IPS-18a (cell line): ENCODE measurements around the gene PTPRG.

Experiments used
- H3K27ac ChIP-seq: one replicate; pipeline ENCODE4 v1.5.1; 2013; ENCODE audit warnings: low read length
- H3K27me3 ChIP-seq: one replicate; pipeline ENCODE4 v1.6.1; 2013; ENCODE audit warnings: mild to moderate bottlenecking, low read length; ENCODE audit not compliant: control insufficient read depth, insufficient read depth
- H3K36me3 ChIP-seq: one replicate; pipeline ENCODE4 v1.6.1; 2013; ENCODE audit warnings: low read depth, low read length; ENCODE audit not compliant: control insufficient read depth
- H3K4me1 ChIP-seq: one replicate; pipeline ENCODE4 v1.6.1; 2013; ENCODE audit warnings: low read depth, low read length; ENCODE audit not compliant: control insufficient read depth
- H3K4me3 ChIP-seq: one replicate; pipeline ENCODE4 v1.5.1; 2013; ENCODE audit warnings: low read length
- H3K9ac ChIP-seq: one replicate; pipeline ENCODE4 v1.6.1; 2013; ENCODE audit warnings: mild to moderate bottlenecking, low read length, moderate library complexity
- H3K9me3 ChIP-seq: one replicate; pipeline ENCODE4 v1.6.1; 2013; ENCODE audit warnings: low read depth, low read length; ENCODE audit not compliant: control insufficient read depth

The PTPRG gene

GRCh38 chr3:61577760-61578159, 16.4 kb downstream of the PTPRG start:
- H3K9ac ChIP-seq: no peak overlapping the region
- H3K4me1 ChIP-seq: peaks cover 46% of the 10 kb centered on the region
- H3K27ac ChIP-seq: no peak overlapping the region
- H3K36me3 ChIP-seq: no peaks in the 10 kb centered on the region
- no peaks in the 10 kb centered on the region for H3K27me3 ChIP-seq
- no peaks in the 10 kb centered on the region for H3K9me3 ChIP-seq
- H3K4me3 ChIP-seq: no peak overlapping the region

- H3K4me3 ChIP-seq: no peak overlapping the region
- H3K9me3 ChIP-seq: no peaks in the 10 kb centered on the region
- H3K27ac ChIP-seq: no peak overlapping the region
- no peaks in the 10 kb centered on the region for H3K36me3 ChIP-seq
- H3K27me3 ChIP-seq: no peaks in the 10 kb centered on the region
- H3K9ac ChIP-seq: no peak overlapping the region
- peaks cover 38% of the 10 kb centered on the region for H3K4me1 ChIP-seq
Observed at GRCh38 chr3:61578667-61579367, 17.4 kb downstream of the PTPRG start.

- H3K9ac ChIP-seq: no peak overlapping the region
- H3K36me3 ChIP-seq: no peaks in the 10 kb centered on the region
- H3K27me3 ChIP-seq: no peaks in the 10 kb centered on the region
- H3K4me1 ChIP-seq: peaks cover 30% of the 10 kb centered on the region
- no peak overlapping the region for H3K4me3 ChIP-seq
- H3K9me3 ChIP-seq: no peaks in the 10 kb centered on the region
- H3K27ac ChIP-seq: no peak overlapping the region
Observed at GRCh38 chr3:61579685-61580084, 18.3 kb downstream of the PTPRG start.

GRCh38 chr3:61580982-61581643, 19.7 kb downstream of the PTPRG start:
- peaks cover 26% of the 10 kb centered on the region for H3K4me1 ChIP-seq
- no peaks in the 10 kb centered on the region for H3K27me3 ChIP-seq
- H3K4me3 ChIP-seq: no peak overlapping the region
- H3K9ac ChIP-seq: no peak overlapping the region
- no peaks in the 10 kb centered on the region for H3K36me3 ChIP-seq
- H3K27ac ChIP-seq: no peak overlapping the region
- H3K9me3 ChIP-seq: no peaks in the 10 kb centered on the region

- Histone ChIP-seq H3K4me3 (no peak overlapping the region), H3K9me3 (no peaks in the 10 kb centered on the region), H3K27ac (no peak overlapping the region), H3K27me3 (no peaks in the 10 kb centered on the region), H3K4me1 (peaks cover 15% of the 10 kb centered on the region), H3K9ac (no peak overlapping the region), H3K36me3 (no peaks in the 10 kb centered on the region)
Observed at GRCh38 chr3:61582287-61582686, 20.9 kb downstream of the PTPRG start.

GRCh38 chr3:61582846-61583245, 21.5 kb downstream of the PTPRG start:
- Histone ChIP-seq H3K27ac (no peak overlapping the region), H3K9ac (no peak overlapping the region), H3K36me3 (no peaks in the 10 kb centered on the region), H3K27me3 (no peaks in the 10 kb centered on the region), H3K9me3 (no peaks in the 10 kb centered on the region), H3K4me1 (peaks cover 15% of the 10 kb centered on the region), H3K4me3 (no peak overlapping the region)

- Histone ChIP-seq H3K4me3 (no peak overlapping the region), H3K9ac (no peak overlapping the region), H3K27ac (no peak overlapping the region), H3K4me1 (peaks cover 7% of the 10 kb centered on the region), H3K36me3 (no peaks in the 10 kb centered on the region), H3K9me3 (no peaks in the 10 kb centered on the region), H3K27me3 (no peaks in the 10 kb centered on the region)
Observed at GRCh38 chr3:61583890-61584875, 22.8 kb downstream of the PTPRG start.

GRCh38 chr3:61589856-61590255, 28.5 kb downstream of the PTPRG start:
- H3K4me3 ChIP-seq: no peak overlapping the region
- H3K9me3 ChIP-seq: no peaks in the 10 kb centered on the region
- no peak overlapping the region for H3K9ac ChIP-seq
- no peaks in the 10 kb centered on the region for H3K36me3 ChIP-seq
- peaks cover 23% of the 10 kb centered on the region for H3K4me1 ChIP-seq
- H3K27me3 ChIP-seq: no peaks in the 10 kb centered on the region
- no peak overlapping the region for H3K27ac ChIP-seq

- H3K27ac ChIP-seq: no peak overlapping the region
- H3K27me3 ChIP-seq: no peaks in the 10 kb centered on the region
- H3K9me3 ChIP-seq: no peaks in the 10 kb centered on the region
- H3K4me1 ChIP-seq: peaks cover 29% of the 10 kb centered on the region
- H3K36me3 ChIP-seq: no peaks in the 10 kb centered on the region
- H3K9ac ChIP-seq: no peak overlapping the region
- no peak overlapping the region for H3K4me3 ChIP-seq
Observed at GRCh38 chr3:61591300-61591699, 29.9 kb downstream of the PTPRG start.

GRCh38 chr3:61593446-61594029, 32.2 kb downstream of the PTPRG start:
- Histone ChIP-seq H3K9ac (no peak overlapping the region), H3K27me3 (no peaks in the 10 kb centered on the region), H3K27ac (no peak overlapping the region), H3K36me3 (no peaks in the 10 kb centered on the region), H3K4me3 (no peak overlapping the region), H3K9me3 (no peaks in the 10 kb centered on the region), H3K4me1 (peaks cover 37% of the 10 kb centered on the region)
